SU-DHL-6 (cell line): ENCODE data around the gene TJP2.

ENCODE experiments used
- H2AFZ ChIP-seq: fragments of 200-600 bp; sonication (generic); 2 replicates; pipeline ENCODE4 v1.6.1; 2014; ENCODE audit warnings: low read depth, mild to moderate bottlenecking, moderate library complexity, mixed read lengths, antibody characterized with exemption, low read length; ENCODE audit not compliant: severe bottlenecking
- H3F3A ChIP-seq: fragments of 200-600 bp; shearing (Covaris generic); 2 replicates; pipeline ENCODE4 v1.6.0; 2016; ENCODE audit warnings: antibody characterized with exemption, mild to moderate bottlenecking; ENCODE audit not compliant: insufficient read depth
- H3K27ac ChIP-seq: fragments of 200-600 bp; sonication (generic); 2 replicates; pipeline ENCODE4 v1.5.1; 2016; ENCODE audit warnings: low read depth, mild to moderate bottlenecking, low read length, moderate library complexity, mixed read lengths
- H3K27me3 ChIP-seq: fragments of 200-600 bp; sonication (generic), shearing (Covaris generic); 2 replicates; pipeline ENCODE4 v1.6.0; 2014; ENCODE audit warnings: mild to moderate bottlenecking, low read length
- H3K36me3 ChIP-seq: fragments of 200-600 bp; sonication (generic); 2 replicates; pipeline ENCODE4 v1.6.1; 2014; ENCODE audit warnings: mild to moderate bottlenecking, low read length, mixed read lengths
- H3K4me2 ChIP-seq: fragments of 300-600, 200-600 bp; shearing (Covaris generic), sonication (generic); 2 replicates; pipeline ENCODE4 v1.6.0; 2014; ENCODE audit warnings: low read length, low read depth, mild to moderate bottlenecking; ENCODE audit not compliant: poor library complexity, severe bottlenecking
- H3K4me3 ChIP-seq: fragments of 200-600 bp; sonication (generic); 2 replicates; pipeline ENCODE4 v1.5.1; 2014; ENCODE audit warnings: antibody characterized with exemption, low read length, mild to moderate bottlenecking, mixed read lengths; ENCODE audit not compliant: insufficient read depth, poor library complexity, severe bottlenecking
- H3K79me2 ChIP-seq: fragments of 200-600 bp; sonication (generic); 2 replicates; pipeline ENCODE4 v1.6.1; 2014; ENCODE audit warnings: mild to moderate bottlenecking, low read length, moderate library complexity; ENCODE audit not compliant: insufficient read depth
- H3K9ac ChIP-seq: fragments of 200-600 bp; sonication (generic); 2 replicates; pipeline ENCODE4 v1.7.0; 2014; ENCODE audit warnings: mild to moderate bottlenecking, low read length
- H3K9me2 ChIP-seq: fragments of 200-600 bp; sonication (generic); replicated peaks from 2 replicates; pipeline ENCODE4 v1.6.1; 2014; ENCODE audit warnings: low read length; ENCODE audit not compliant: insufficient read depth
- H3K9me3 ChIP-seq: fragments of 200-600 bp; sonication (generic); 2 replicates; pipeline ENCODE4 v1.6.1; 2014; ENCODE audit warnings: low read length, mixed read lengths; ENCODE audit not compliant: insufficient read depth
- H4K20me1 ChIP-seq: fragments of 200-600 bp; sonication (generic); 2 replicates; pipeline ENCODE4 v1.6.1; 2014; ENCODE audit warnings: low read depth, mild to moderate bottlenecking, antibody characterized with exemption, low read length, moderate library complexity, mixed read lengths
- EZH2phosphoT487 ChIP-seq: fragments of 200-600 bp; sonication (generic), shearing (Covaris generic); conservative IDR thresholded peaks from 2 replicates; pipeline ENCODE4 v1.6.1; 2018; ENCODE audit warnings: mild to moderate bottlenecking, antibody characterized with exemption, low read length, moderate library complexity, mixed read lengths
- TF ChIP-seq, protein P1 (sequence below): fragments of 200-600 bp; sonication (generic); IDR thresholded peaks from one replicate; pipeline ENCODE4 v1.5.1; 2017; ENCODE audit warnings: antibody characterized with exemption, mild to moderate bottlenecking, low read length, moderate library complexity; ENCODE audit not compliant: insufficient read depth, poor library complexity, severe bottlenecking

The TJP2 gene

DNA sequence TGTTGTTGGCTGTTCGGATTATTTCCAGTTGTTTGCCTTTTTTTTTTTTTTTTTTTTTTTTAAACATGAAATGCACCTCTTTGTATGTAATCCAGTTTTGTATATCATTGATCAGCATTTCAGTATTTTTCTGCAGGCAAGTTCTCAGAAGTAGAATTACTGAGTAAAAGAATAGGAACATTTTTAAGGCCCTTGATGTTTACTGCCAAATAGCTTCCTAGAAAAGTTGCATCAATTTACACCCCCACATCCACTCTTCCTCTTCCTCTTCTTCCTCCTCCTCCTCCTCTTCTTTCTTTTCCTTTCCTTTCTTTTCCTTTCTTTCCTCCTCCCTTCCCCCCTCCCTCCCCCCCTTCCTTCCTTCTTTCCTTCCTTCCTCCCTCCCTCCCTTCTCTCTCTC, 81.5 kb downstream of the TJP2 start:
- Histone ChIP-seq H3F3A (no peaks in the 10 kb centered on the region), H3K79me2 (no peaks in the 10 kb centered on the region), H3K4me2 (no peak overlapping the region), H3K27ac (no peak overlapping the region), H3K9me3 (no peaks in the 10 kb centered on the region), H4K20me1 (no peaks in the 10 kb centered on the region), H3K36me3 (no peaks in the 10 kb centered on the region), H3K9me2 (no peaks in the 10 kb centered on the region), H3K4me3 (no peak overlapping the region), H2AFZ (no peak overlapping the region), H3K27me3 (no peaks in the 10 kb centered on the region), H3K9ac (no peak overlapping the region)
- no peak for TF ChIP-seq EZH2phosphoT487
- TF ChIP-seq, protein P1, sequence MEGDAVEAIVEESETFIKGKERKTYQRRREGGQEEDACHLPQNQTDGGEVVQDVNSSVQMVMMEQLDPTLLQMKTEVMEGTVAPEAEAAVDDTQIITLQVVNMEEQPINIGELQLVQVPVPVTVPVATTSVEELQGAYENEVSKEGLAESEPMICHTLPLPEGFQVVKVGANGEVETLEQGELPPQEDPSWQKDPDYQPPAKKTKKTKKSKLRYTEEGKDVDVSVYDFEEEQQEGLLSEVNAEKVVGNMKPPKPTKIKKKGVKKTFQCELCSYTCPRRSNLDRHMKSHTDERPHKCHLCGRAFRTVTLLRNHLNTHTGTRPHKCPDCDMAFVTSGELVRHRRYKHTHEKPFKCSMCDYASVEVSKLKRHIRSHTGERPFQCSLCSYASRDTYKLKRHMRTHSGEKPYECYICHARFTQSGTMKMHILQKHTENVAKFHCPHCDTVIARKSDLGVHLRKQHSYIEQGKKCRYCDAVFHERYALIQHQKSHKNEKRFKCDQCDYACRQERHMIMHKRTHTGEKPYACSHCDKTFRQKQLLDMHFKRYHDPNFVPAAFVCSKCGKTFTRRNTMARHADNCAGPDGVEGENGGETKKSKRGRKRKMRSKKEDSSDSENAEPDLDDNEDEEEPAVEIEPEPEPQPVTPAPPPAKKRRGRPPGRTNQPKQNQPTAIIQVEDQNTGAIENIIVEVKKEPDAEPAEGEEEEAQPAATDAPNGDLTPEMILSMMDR: no peak

DNA sequence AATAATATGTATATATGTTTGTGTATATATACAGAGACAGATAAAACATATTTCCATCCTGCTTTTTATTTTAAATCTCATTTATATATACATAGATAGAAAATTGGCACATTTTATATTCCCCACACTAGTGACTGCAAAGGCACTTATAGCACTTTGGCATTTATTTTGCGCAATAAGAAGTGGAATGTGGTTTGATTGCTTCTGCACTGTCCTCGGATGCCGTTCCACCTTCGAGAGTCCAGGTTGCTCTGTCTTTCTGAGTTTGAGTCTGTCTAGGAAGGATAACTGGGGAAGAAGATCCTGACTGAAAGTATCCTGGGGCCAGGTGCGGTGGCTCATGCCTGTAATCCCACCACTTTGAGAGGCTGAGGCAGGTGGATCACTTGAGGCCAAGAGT, 84.5 kb downstream of the TJP2 start:
- no peaks in the 10 kb centered on the region for H3K9me3 ChIP-seq

GRCh38 chr9:69260161-69260560, 86.1 kb downstream of the TJP2 start:
- Histone ChIP-seq H3K4me3 (no peak overlapping the region), H3K36me3 (no peaks in the 10 kb centered on the region), H2AFZ (no peak overlapping the region), H3K27me3 (no peaks in the 10 kb centered on the region), H3K27ac (no peak overlapping the region), H3K4me2 (no peak overlapping the region), H4K20me1 (no peaks in the 10 kb centered on the region), H3K9ac (no peak overlapping the region), H3K9me3 (no peaks in the 10 kb centered on the region), H3F3A (no peaks in the 10 kb centered on the region), H3K79me2 (no peaks in the 10 kb centered on the region), H3K9me2 (no peaks in the 10 kb centered on the region)
- TF ChIP-seq, protein P1: no peak
- TF ChIP-seq EZH2phosphoT487: no peak

More for the DNA sequence above, 84.5 kb downstream of the TJP2 start:
- Histone ChIP-seq H3K36me3 (no peaks in the 10 kb centered on the region), H3K27ac (no peak overlapping the region), H3K79me2 (no peaks in the 10 kb centered on the region), H3K4me3 (no peak overlapping the region), H3K9ac (no peak overlapping the region), H3K9me2 (no peaks in the 10 kb centered on the region), H2AFZ (no peak overlapping the region), H4K20me1 (no peaks in the 10 kb centered on the region), H3K4me2 (no peak overlapping the region), H3F3A (no peaks in the 10 kb centered on the region), H3K27me3 (no peaks in the 10 kb centered on the region)
- TF ChIP-seq, protein P1: no peak
- no peak for TF ChIP-seq EZH2phosphoT487

GRCh38 chr9:69261636-69262035, 87.6 kb downstream of the TJP2 start:
- no peak overlapping the region for H2AFZ ChIP-seq
- H3K27me3 ChIP-seq: no peaks in the 10 kb centered on the region
- H3K4me3 ChIP-seq: no peak overlapping the region
- no peaks in the 10 kb centered on the region for H3K9me2 ChIP-seq
- H3K36me3 ChIP-seq: no peaks in the 10 kb centered on the region
- no peak overlapping the region for H3K9ac ChIP-seq
- no peak overlapping the region for H3K27ac ChIP-seq
- H3K9me3 ChIP-seq: no peaks in the 10 kb centered on the region
- H3K79me2 ChIP-seq: no peaks in the 10 kb centered on the region
- no peaks in the 10 kb centered on the region for H4K20me1 ChIP-seq
- TF ChIP-seq, protein P1: no peak
- no peak for TF ChIP-seq EZH2phosphoT487
- H3K4me2 ChIP-seq: no peak overlapping the region
- H3F3A ChIP-seq: no peaks in the 10 kb centered on the region
